ENCODE data around the gene MBNL3. TPM values are rescaled to one million over a fixed set of nuclear protein-coding genes. Genes with fewer than 3 reads are reported as not detected.
A peak's percentile ranks its signal among the peaks of the same experiment; 100 is the strongest.

The MBNL3 gene
- total RNA-seq, 3 donors from 2014 or later, result 17.2 to 51.4 (median 40.6) TPM

DNA sequence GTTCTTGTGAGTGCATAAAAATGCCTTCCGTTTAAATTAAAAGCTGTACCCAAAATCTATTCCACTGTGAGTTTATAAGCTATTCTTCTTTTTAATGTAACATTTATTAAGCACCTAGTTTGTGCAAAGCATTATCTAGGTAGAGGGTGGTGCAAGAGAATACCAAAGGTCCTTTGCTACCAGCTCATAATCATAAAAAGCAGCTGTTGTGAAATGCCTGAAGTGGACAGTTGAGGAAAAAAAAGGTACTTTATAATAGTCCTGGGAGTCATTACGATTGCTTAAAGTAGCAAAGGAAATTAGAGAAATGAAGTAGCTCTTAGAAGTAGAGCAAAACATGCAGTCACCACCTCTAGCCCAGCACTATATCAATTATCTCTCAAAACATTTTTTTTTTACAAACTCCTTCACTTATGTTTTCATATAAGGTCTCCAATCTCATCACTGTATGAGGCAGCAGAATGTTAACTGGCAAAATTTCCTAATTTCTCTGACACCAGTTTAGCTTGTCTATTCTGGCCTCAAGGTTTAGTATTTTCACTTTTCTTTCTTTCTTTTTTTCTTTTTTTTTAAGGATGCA is 2.1 kb downstream of the MBNL3 start:
- Histone ChIP-seq H3K4me3 (no peak overlapping the region), H3K9me3 (no peaks in the 10 kb centered on the region), H3K36me3 (ENCODE audit: low read depth) (no peaks in the 10 kb centered on the region), H3K4me1 (ENCODE audit: low read depth) (peaks cover 11% of the 10 kb centered on the region)
- DNase-seq (no peak), ATAC-seq (no peak)
- TF ChIP-seq, protein P1, sequence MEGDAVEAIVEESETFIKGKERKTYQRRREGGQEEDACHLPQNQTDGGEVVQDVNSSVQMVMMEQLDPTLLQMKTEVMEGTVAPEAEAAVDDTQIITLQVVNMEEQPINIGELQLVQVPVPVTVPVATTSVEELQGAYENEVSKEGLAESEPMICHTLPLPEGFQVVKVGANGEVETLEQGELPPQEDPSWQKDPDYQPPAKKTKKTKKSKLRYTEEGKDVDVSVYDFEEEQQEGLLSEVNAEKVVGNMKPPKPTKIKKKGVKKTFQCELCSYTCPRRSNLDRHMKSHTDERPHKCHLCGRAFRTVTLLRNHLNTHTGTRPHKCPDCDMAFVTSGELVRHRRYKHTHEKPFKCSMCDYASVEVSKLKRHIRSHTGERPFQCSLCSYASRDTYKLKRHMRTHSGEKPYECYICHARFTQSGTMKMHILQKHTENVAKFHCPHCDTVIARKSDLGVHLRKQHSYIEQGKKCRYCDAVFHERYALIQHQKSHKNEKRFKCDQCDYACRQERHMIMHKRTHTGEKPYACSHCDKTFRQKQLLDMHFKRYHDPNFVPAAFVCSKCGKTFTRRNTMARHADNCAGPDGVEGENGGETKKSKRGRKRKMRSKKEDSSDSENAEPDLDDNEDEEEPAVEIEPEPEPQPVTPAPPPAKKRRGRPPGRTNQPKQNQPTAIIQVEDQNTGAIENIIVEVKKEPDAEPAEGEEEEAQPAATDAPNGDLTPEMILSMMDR (IDR thresholded peaks at IDR 0.05), result no peak
- intact Hi-C loops (cut with DNase I, micrococcal nuclease), result no loop called here

DNA sequence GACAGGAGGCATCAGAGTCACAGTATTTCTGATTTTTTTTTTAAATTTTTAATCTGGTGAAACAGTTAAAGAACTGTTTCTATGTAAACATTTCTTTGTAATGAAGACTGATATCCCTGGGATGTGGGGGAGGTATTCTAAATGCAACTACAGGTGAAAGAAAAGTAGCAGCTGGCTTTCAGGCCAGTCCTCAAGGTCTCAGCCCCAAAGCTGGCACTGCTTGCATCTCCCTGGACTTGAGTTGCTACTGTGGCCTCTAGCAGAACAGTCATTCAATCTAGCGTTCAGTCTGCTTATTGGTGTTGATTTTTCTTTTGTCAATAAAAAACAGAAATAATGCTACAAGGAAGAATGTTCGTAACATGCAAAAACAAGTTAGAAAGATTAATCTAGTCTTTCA is 4.9 kb downstream of the MBNL3 start:
- Histone ChIP-seq H3K4me1 (ENCODE audit: low read depth) (peaks cover 11% of the 10 kb centered on the region), H3K9me3 (no peaks in the 10 kb centered on the region), H3K36me3 (ENCODE audit: low read depth) (no peaks in the 10 kb centered on the region), H3K4me3 (no peak overlapping the region)
- no peak for ATAC-seq
- TF ChIP-seq, protein P1 (IDR thresholded peaks at IDR 0.05), result no peak
- intact Hi-C loops (cut with DNase I, micrococcal nuclease), result no loop called here
- no peak for DNase-seq

DNA sequence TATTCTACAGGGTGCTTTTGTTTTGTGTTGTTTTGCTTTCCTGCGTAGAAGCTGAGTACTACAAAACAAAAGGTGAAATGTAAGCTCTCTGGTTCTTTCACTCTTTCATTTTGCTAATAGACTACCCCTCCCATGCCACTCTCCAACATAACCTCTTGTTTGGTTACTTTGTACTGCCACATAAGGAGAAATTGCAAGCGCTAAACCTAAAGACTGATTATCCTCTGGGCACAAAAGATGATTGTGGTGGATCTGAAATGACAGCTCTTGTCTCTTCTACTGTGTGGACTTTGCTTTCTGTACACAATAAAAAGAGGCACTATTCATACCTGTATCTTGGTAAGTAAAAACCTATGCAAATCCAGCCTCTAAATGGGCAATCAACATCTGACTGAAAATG is 5.3 kb downstream of the MBNL3 start:
- H3K4me1 ChIP-seq (ENCODE audit: low read depth), result peaks cover 11% of the 10 kb centered on the region

DNA sequence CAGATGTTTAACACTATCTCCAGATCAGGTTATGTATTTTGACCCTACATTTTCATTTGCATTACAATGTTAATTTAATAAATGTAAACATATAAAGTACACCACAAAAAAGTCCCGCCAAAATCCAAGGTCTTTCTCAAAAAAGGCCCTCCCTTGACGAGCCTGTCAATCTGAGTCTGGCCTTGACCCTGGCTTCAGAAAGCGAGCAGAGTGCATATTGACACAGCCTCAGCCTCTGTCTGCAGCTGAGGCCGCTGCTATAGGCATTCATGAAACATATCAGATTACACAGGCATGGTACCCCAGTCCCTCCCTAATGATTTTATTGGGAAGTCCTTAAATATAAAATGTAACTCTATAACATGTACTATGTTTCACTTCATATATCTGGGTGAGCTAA is 6.2 kb downstream of the MBNL3 start:
- intact Hi-C loops (cut with DNase I, micrococcal nuclease), result no loop called here
- peaks cover 8% of the 10 kb centered on the region for H3K4me1 ChIP-seq (ENCODE audit: low read depth)
- ATAC-seq, result no peak
- no peaks in the 10 kb centered on the region for H3K9me3 ChIP-seq
- TF ChIP-seq, protein P1 (IDR thresholded peaks at IDR 0.05), result no peak
- no peaks in the 10 kb centered on the region for H3K36me3 ChIP-seq (ENCODE audit: low read depth)
- DNase-seq, result no peak
- H3K4me3 ChIP-seq, result no peak overlapping the region

More for the DNA sequence above, 5.3 kb downstream of the MBNL3 start:
- no peak overlapping the region for H3K4me3 ChIP-seq
- no peaks in the 10 kb centered on the region for H3K9me3 ChIP-seq
- no peaks in the 10 kb centered on the region for H3K36me3 ChIP-seq (ENCODE audit: low read depth)
- intact Hi-C loops (cut with DNase I, micrococcal nuclease), result no loop called here
- DNase-seq (no peak), ATAC-seq (peak; percentile 19)
- TF ChIP-seq, protein P1 (IDR thresholded peaks at IDR 0.05), result no peak

DNA sequence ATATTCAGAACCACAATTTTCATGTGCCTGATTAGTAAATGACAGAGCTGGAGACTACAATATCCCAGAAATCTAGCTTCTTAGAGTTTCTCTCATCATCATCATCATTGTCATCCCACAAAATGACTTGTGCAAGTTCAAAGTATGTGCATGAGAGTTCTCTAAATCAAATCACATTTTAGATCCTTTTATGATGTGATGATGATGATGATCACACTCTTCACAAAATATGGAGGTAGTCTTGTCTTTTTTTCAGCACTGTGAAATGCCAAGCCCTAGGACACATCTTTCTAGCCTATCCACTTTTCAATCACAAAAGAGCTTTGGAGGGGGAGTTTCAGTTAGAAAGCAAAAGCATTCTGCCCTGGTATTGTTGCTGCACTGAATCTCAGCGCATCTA is 7.4 kb downstream of the MBNL3 start:
- no peaks in the 10 kb centered on the region for H3K36me3 ChIP-seq (ENCODE audit: low read depth)
- ATAC-seq (no peak), DNase-seq (no peak)
- TF ChIP-seq, protein P1 (IDR thresholded peaks at IDR 0.05), result no peak
- intact Hi-C loops (cut with DNase I, micrococcal nuclease), result no loop called here
- H3K4me1 ChIP-seq (ENCODE audit: low read depth), result peaks cover 2% of the 10 kb centered on the region
- H3K9me3 ChIP-seq, result no peaks in the 10 kb centered on the region
- no peak overlapping the region for H3K4me3 ChIP-seq
